Neural cell (in vitro differentiated cells): Measurements from ENCODE around the gene STRBP. TPM values are rescaled to one million over a fixed set of nuclear protein-coding genes. Genes with fewer than 3 reads are reported as not detected.

Source experiments
- H2AFZ ChIP-seq: fragments of 200-600, 300-800 bp; sonication (generic), shearing (Covaris generic); 2 replicates; pipeline ENCODE4 v1.6.0; 2014; ENCODE audit warnings: low read depth, mild to moderate bottlenecking, antibody characterized with exemption, low read length, moderate library complexity
- H3F3A ChIP-seq: fragments of 200-600 bp; shearing (Covaris generic); 2 replicates; pipeline ENCODE4 v1.6.1; 2016; ENCODE audit warnings: mild to moderate bottlenecking, moderate library complexity, mixed read lengths, antibody characterized with exemption, low read length; ENCODE audit not compliant: insufficient read depth, poor library complexity, severe bottlenecking
- H3K27ac ChIP-seq: fragments of 200-600, 300-800 bp; sonication (generic), shearing (Covaris generic); 2 replicates; pipeline ENCODE4 v1.5.1; 2014; ENCODE audit warnings: mild to moderate bottlenecking, low read length, moderate library complexity
- H3K27me3 ChIP-seq: fragments of 300-800, 200-600 bp; sonication (generic), shearing (Covaris generic); 2 replicates; pipeline ENCODE4 v1.6.0; 2014; ENCODE audit warnings: mild to moderate bottlenecking, low read depth, low read length, moderate library complexity; ENCODE audit not compliant: insufficient read depth
- H3K36me3 ChIP-seq: fragments of 300-800, 200-600 bp; sonication (generic), shearing (Covaris generic); 2 replicates; pipeline ENCODE4 v1.5.1; 2014; ENCODE audit warnings: mild to moderate bottlenecking, antibody characterized with exemption, low read length, moderate library complexity; ENCODE audit not compliant: insufficient read depth
- H3K4me2 ChIP-seq: fragments of 300-800, 200-600 bp; sonication (generic), shearing (Covaris generic); 2 replicates; pipeline ENCODE4 v1.6.0; 2014; ENCODE audit warnings: mild to moderate bottlenecking, low read length
- H3K4me3 ChIP-seq: fragments of 300-800, 200-600 bp; sonication (generic), shearing (Covaris generic); 2 replicates; pipeline ENCODE4 v1.5.1; 2014; ENCODE audit warnings: mild to moderate bottlenecking, low read length, moderate library complexity
- H3K79me2 ChIP-seq: fragments of 200-600 bp; shearing (Covaris generic); replicated peaks from 2 replicates; pipeline ENCODE4 v1.6.0; 2014; ENCODE audit warnings: mild to moderate bottlenecking, low read length, moderate library complexity; ENCODE audit not compliant: insufficient read depth
- H3K9ac ChIP-seq: fragments of 300-800, 200-600 bp; sonication (generic), shearing (Covaris generic); 2 replicates; pipeline ENCODE4 v1.6.1; 2016; ENCODE audit warnings: mild to moderate bottlenecking, low read length, mixed read lengths
- H3K9me2 ChIP-seq: fragments of 200-600 bp; shearing (Covaris generic); 2 replicates; pipeline ENCODE4 v1.6.1; 2016; ENCODE audit warnings: mild to moderate bottlenecking, low read length, mixed read lengths; ENCODE audit not compliant: insufficient read depth
- H3K9me3 ChIP-seq: fragments of 200-600, 300-800 bp; sonication (generic), shearing (Covaris generic); 2 replicates; pipeline ENCODE4 v1.6.1; 2016; ENCODE audit warnings: mild to moderate bottlenecking, mixed run types, low read length, moderate library complexity, mixed read lengths
- H4K20me1 ChIP-seq: fragments of 200-600 bp; shearing (Covaris generic); 2 replicates; pipeline ENCODE4 v1.6.1; 2016; ENCODE audit warnings: mild to moderate bottlenecking, mixed run types; ENCODE audit not compliant: insufficient read depth
- EP300 ChIP-seq: fragments of 450-650 bp; conservative IDR thresholded peaks from 2 replicates; pipeline ENCODE4 v1.6.1; 2014; ENCODE audit warnings: antibody characterized with exemption, mild to moderate bottlenecking, moderate library complexity; ENCODE audit not compliant: poor library complexity, severe bottlenecking
- EZH2 ChIP-seq: fragments of 200-600, 300-800 bp; shearing (Covaris generic), sonication (generic); IDR thresholded peaks from 2 replicates; pipeline ENCODE4 v1.6.1; 2014; ENCODE audit warnings: antibody characterized with exemption, low read length, borderline replicate concordance, mild to moderate bottlenecking; ENCODE audit not compliant: insufficient read depth, poor library complexity, severe bottlenecking
- MXI1 ChIP-seq: fragments of 450-650 bp; conservative IDR thresholded peaks from 2 replicates; pipeline ENCODE4 v1.6.1; 2014; ENCODE audit warnings: antibody characterized with exemption, mild to moderate bottlenecking; ENCODE audit not compliant: poor library complexity, severe bottlenecking
- POLR2AphosphoS5 ChIP-seq: IDR thresholded peaks from 2 replicates; pipeline ENCODE4 v1.6.1; 2012
- RAD21 ChIP-seq: fragments of 450-650 bp; conservative IDR thresholded peaks from 2 replicates; pipeline ENCODE4 v1.6.1; 2014; ENCODE audit warnings: antibody characterized with exemption, mild to moderate bottlenecking, moderate library complexity
- SMC3 ChIP-seq: fragments of 450-650 bp; conservative IDR thresholded peaks from 2 replicates; pipeline ENCODE4 v1.6.1; 2014; ENCODE audit warnings: antibody characterized with exemption, mild to moderate bottlenecking, moderate library complexity; ENCODE audit not compliant: poor library complexity
- TAF1 ChIP-seq: IDR thresholded peaks from 2 replicates; pipeline ENCODE4 v1.6.1; 2012; ENCODE audit warnings: low read depth
- polyA plus RNA-seq: library from polyadenylated mRNA; depleted of rRNA; stranded (reverse); fragments of >200 nt; gene quantifications from 2 replicates; pipeline ENCODE4 v1.2.3, GENCODE V29; 2014
- TF ChIP-seq, protein P1 (sequence below): fragments of 450-650 bp; IDR thresholded peaks from 2 replicates; pipeline ENCODE4 v1.5.1; 2014; ENCODE audit warnings: antibody characterized with exemption, mild to moderate bottlenecking, moderate library complexity; ENCODE audit not compliant: poor library complexity, severe bottlenecking
- TF ChIP-seq, protein P2 (sequence below): IDR thresholded peaks from 2 replicates; pipeline ENCODE4 v1.6.1; 2012; ENCODE audit warnings: borderline replicate concordance

Gene STRBP
- polyA plus RNA-seq, 1 donor from 2014 or later: 64.6 TPM

DNA sequence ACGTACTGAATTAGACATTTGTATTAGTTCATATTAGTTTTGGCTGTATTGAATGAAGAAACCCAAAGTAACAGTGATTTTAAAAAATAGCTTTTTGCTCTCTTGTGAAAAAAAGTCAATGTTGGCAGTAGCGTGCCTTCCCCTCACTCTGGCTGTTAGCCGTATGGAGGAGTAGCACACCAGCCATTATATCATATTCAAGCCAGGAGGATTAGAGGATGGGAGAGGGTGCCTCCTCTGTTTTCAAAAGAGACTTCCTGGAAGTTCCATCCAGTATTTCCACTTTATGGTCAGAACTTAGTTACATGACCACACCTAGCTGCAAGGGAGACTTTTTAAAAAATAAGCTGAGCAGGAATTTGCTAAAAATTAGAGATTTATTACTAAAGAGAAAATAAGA, 193.8 kb downstream of the STRBP start:
- no peak overlapping the region for H3K27ac ChIP-seq
- no peaks in the 10 kb centered on the region for H3K9me3 ChIP-seq
- H3K9ac ChIP-seq: no peak overlapping the region
- H3K9me2 ChIP-seq: no peaks in the 10 kb centered on the region
- no peak overlapping the region for H3K4me2 ChIP-seq
- H3F3A ChIP-seq: peaks cover 3% of the 10 kb centered on the region
- no peaks in the 10 kb centered on the region for H3K79me2 ChIP-seq
- no peaks in the 10 kb centered on the region for H4K20me1 ChIP-seq
- no peak overlapping the region for H2AFZ ChIP-seq
- H3K36me3 ChIP-seq: peaks cover 3% of the 10 kb centered on the region
- TF ChIP-seq EZH2 (no peak), MXI1 (no peak), RAD21 (no peak), SMC3 (no peak), TAF1 (no peak), EP300 (no peak), POLR2AphosphoS5 (no peak)
- TF ChIP-seq, protein P1, sequence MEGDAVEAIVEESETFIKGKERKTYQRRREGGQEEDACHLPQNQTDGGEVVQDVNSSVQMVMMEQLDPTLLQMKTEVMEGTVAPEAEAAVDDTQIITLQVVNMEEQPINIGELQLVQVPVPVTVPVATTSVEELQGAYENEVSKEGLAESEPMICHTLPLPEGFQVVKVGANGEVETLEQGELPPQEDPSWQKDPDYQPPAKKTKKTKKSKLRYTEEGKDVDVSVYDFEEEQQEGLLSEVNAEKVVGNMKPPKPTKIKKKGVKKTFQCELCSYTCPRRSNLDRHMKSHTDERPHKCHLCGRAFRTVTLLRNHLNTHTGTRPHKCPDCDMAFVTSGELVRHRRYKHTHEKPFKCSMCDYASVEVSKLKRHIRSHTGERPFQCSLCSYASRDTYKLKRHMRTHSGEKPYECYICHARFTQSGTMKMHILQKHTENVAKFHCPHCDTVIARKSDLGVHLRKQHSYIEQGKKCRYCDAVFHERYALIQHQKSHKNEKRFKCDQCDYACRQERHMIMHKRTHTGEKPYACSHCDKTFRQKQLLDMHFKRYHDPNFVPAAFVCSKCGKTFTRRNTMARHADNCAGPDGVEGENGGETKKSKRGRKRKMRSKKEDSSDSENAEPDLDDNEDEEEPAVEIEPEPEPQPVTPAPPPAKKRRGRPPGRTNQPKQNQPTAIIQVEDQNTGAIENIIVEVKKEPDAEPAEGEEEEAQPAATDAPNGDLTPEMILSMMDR: no peak
- TF ChIP-seq, protein P2, sequence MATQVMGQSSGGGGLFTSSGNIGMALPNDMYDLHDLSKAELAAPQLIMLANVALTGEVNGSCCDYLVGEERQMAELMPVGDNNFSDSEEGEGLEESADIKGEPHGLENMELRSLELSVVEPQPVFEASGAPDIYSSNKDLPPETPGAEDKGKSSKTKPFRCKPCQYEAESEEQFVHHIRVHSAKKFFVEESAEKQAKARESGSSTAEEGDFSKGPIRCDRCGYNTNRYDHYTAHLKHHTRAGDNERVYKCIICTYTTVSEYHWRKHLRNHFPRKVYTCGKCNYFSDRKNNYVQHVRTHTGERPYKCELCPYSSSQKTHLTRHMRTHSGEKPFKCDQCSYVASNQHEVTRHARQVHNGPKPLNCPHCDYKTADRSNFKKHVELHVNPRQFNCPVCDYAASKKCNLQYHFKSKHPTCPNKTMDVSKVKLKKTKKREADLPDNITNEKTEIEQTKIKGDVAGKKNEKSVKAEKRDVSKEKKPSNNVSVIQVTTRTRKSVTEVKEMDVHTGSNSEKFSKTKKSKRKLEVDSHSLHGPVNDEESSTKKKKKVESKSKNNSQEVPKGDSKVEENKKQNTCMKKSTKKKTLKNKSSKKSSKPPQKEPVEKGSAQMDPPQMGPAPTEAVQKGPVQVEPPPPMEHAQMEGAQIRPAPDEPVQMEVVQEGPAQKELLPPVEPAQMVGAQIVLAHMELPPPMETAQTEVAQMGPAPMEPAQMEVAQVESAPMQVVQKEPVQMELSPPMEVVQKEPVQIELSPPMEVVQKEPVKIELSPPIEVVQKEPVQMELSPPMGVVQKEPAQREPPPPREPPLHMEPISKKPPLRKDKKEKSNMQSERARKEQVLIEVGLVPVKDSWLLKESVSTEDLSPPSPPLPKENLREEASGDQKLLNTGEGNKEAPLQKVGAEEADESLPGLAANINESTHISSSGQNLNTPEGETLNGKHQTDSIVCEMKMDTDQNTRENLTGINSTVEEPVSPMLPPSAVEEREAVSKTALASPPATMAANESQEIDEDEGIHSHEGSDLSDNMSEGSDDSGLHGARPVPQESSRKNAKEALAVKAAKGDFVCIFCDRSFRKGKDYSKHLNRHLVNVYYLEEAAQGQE: no peak
- no peak overlapping the region for H3K4me3 ChIP-seq
- no peaks in the 10 kb centered on the region for H3K27me3 ChIP-seq

DNA sequence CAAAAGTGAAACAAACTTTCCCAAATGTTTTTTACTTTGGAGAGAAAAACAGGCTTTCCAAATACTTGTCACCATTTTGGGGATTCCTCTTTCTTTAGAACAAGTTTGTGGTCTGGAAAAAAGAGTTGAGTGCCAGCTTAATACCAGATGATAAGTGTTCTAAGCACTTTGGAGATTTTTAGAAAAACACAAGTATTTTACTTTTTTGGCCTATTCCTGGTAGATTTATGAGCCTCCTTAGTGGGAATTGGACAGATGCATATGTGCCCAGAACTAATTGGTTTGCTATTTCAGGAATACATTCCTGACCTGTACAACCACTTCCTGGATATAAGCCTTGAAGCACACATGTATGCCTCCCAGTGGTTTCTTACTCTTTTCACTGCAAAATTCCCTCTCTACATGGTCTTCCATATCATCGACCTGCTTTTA, 194.4 kb downstream of the STRBP start:
- no peak overlapping the region for H2AFZ ChIP-seq
- no peak overlapping the region for H3K27ac ChIP-seq
- H3K9ac ChIP-seq: no peak overlapping the region
- peaks cover 3% of the 10 kb centered on the region for H3F3A ChIP-seq
- H3K9me2 ChIP-seq: no peaks in the 10 kb centered on the region
- no peaks in the 10 kb centered on the region for H3K27me3 ChIP-seq
- H3K79me2 ChIP-seq: no peaks in the 10 kb centered on the region
- no peaks in the 10 kb centered on the region for H4K20me1 ChIP-seq
- no peaks in the 10 kb centered on the region for H3K9me3 ChIP-seq
- TF ChIP-seq EP300 (no peak), TAF1 (no peak), POLR2AphosphoS5 (no peak), MXI1 (no peak)
- TF ChIP-seq, protein P1: no peak
- H3K36me3 ChIP-seq: peaks cover 3% of the 10 kb centered on the region
- no peak overlapping the region for H3K4me3 ChIP-seq
- no peak overlapping the region for H3K4me2 ChIP-seq
